HL-60/S4 treated with phorbol 12-myristate 13-acetate at 8.2 ng/mL for 4 days and 3 days (cell line): ENCODE measurements around the gene CASTOR1.
"Not testable (repeated sequence)": the region's sequence is repeated elsewhere in the genome, so short reads cannot be mapped to it uniquely, and the experiment has no call there.

Source experiments
- in situ Hi-C: fragments of 300-500 bp; cut with MboI; formaldehyde crosslinking; loops from 2 replicates; pipeline ENCODE4 v1.15.0; 2022; ENCODE audit warnings: low sequenced_read_pairs

Gene CASTOR1

GRCh38 chr22:30289141-30289979 is at the start of gene CASTOR1:
CASTOR1 (minus strand) TSS chr22:30289505; CDS start chr22:30289497, 8 bp downstream.
- in situ Hi-C loops: no loop called here

GRCh38 chr22:30338802-30339201 is 49.5 kb upstream of the CASTOR1 start:
- in situ Hi-C loops: no loop called here

GRCh38 chr22:30338341-30338740 is 49.0 kb upstream of the CASTOR1 start:
- in situ Hi-C loops: not testable (repeated sequence)

- in situ Hi-C loops: no loop called here
Observed at GRCh38 chr22:30337461-30337778, 48.1 kb upstream of the CASTOR1 start.

GRCh38 chr22:30336752-30337460 is 47.6 kb upstream of the CASTOR1 start:
- in situ Hi-C loops: no loop called here

GRCh38 chr22:30335236-30335635 is 45.9 kb upstream of the CASTOR1 start:
- in situ Hi-C loops: no loop called here

GRCh38 chr22:30334646-30335045 is 45.3 kb upstream of the CASTOR1 start:
- in situ Hi-C loops: no loop called here

- in situ Hi-C loops: no loop called here
Observed at GRCh38 chr22:30333707-30334087, 44.4 kb upstream of the CASTOR1 start.

GRCh38 chr22:30332994-30333706 is 43.8 kb upstream of the CASTOR1 start:
- in situ Hi-C loops: no loop called here

GRCh38 chr22:30332551-30332950 is 43.2 kb upstream of the CASTOR1 start:
- in situ Hi-C loops: no loop called here

GRCh38 chr22:30328466-30329049 is 39.3 kb upstream of the CASTOR1 start:
- in situ Hi-C loops: no loop called here

- in situ Hi-C loops: no loop called here
Observed at GRCh38 chr22:30327864-30328345, 38.6 kb upstream of the CASTOR1 start.

- in situ Hi-C loops: no loop called here
Observed at GRCh38 chr22:30326706-30327362, 37.5 kb upstream of the CASTOR1 start, which contains the start of gene TBC1D10A. TBC1D10A (minus strand) TSS chr22:30326941; CDS start chr22:30326881, 60 bp downstream.

- in situ Hi-C loops: no loop called here
Observed at GRCh38 chr22:30326255-30326705, 37.0 kb upstream of the CASTOR1 start.

GRCh38 chr22:30325724-30326254 is 36.5 kb upstream of the CASTOR1 start:
- in situ Hi-C loops: no loop called here

GRCh38 chr22:30325065-30325720 is 35.9 kb upstream of the CASTOR1 start:
- in situ Hi-C loops: no loop called here

GRCh38 chr22:30324014-30324730 is 34.9 kb upstream of the CASTOR1 start:
- in situ Hi-C loops: no loop called here

- in situ Hi-C loops: no loop called here
Observed at GRCh38 chr22:30323246-30323645, 33.9 kb upstream of the CASTOR1 start.

GRCh38 chr22:30321461-30321860 is 32.2 kb upstream of the CASTOR1 start:
- in situ Hi-C loops: no loop called here
